Astrocyte of the cerebellum (primary cell): Measurements from ENCODE around the gene JPT1.
"Not testable (repeated sequence)": the region's sequence is repeated elsewhere in the genome, so short reads cannot be mapped to it uniquely, and the experiment has no call there.

Experiments
- DNase-seq: peaks from one replicate; pipeline ENCODE4 v3.0.0-alpha.2; 2011; ENCODE audit warnings: low read depth
- H3K4me3 ChIP-seq: 2 replicates; pipeline ENCODE4 v1.5.1; 2011; ENCODE audit warnings: mild to moderate bottlenecking, low read depth, low read length, moderate library complexity
- in situ Hi-C: cut with HindIII; loops from 2 replicates; pipeline ENCODE4 v1.10.0; 2017; ENCODE audit warnings: low sequenced_read_pairs
- TF ChIP-seq, protein P1 (sequence below): IDR thresholded peaks from 2 replicates; pipeline ENCODE4 v1.5.1; 2012; ENCODE audit warnings: low read length, low read depth, moderate library complexity, mild to moderate bottlenecking; ENCODE audit errors: missing control alignments

JPT1 gene

DNA sequence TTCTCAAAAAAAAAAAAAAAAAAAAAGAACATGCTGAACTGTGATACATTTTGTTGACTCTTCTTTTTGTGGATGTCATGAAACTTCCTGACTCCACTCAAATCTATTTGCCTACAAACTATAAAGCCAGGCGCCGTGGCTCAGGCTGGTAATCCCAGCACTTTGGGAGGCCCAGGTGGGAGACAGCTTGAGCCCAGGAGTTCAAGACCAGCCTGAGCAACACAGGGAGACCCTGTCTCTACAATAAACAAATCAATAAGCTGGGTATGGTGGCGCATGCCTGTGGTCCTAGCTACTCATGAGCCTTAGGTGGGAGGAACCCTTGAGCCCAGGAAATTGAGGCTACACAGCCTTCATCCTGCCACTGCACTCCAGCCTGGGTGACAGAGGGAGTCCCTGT is 21.3 kb downstream of the JPT1 start:
- in situ Hi-C loops: no loop called here
- TF ChIP-seq, protein P1, sequence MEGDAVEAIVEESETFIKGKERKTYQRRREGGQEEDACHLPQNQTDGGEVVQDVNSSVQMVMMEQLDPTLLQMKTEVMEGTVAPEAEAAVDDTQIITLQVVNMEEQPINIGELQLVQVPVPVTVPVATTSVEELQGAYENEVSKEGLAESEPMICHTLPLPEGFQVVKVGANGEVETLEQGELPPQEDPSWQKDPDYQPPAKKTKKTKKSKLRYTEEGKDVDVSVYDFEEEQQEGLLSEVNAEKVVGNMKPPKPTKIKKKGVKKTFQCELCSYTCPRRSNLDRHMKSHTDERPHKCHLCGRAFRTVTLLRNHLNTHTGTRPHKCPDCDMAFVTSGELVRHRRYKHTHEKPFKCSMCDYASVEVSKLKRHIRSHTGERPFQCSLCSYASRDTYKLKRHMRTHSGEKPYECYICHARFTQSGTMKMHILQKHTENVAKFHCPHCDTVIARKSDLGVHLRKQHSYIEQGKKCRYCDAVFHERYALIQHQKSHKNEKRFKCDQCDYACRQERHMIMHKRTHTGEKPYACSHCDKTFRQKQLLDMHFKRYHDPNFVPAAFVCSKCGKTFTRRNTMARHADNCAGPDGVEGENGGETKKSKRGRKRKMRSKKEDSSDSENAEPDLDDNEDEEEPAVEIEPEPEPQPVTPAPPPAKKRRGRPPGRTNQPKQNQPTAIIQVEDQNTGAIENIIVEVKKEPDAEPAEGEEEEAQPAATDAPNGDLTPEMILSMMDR: no peak
- no peak overlapping the region for H3K4me3 ChIP-seq
- DNase-seq: no peak

- peak overlapping the region; percentile 82 for H3K4me3 ChIP-seq
- in situ Hi-C loops, DNase-seq: not testable (repeated sequence)
Measured at GRCh38 chr17:75132018-75133000, 22.0 kb downstream of the JPT1 start.

GRCh38 chr17:75131278-75132017 is 22.9 kb downstream of the JPT1 start, which contains the start of gene NT5C:
Gene NT5C (minus strand): TSS chr17:75131742. CDS start chr17:75131707, 35 bp downstream.
- in situ Hi-C loops: no loop called here
- TF ChIP-seq, protein P1: peak; percentile 70
- peak; percentile 34 for DNase-seq
- peak within 1 kb of the TSS; percentile 82 for H3K4me3 ChIP-seq

- TF ChIP-seq, protein P1: peak; percentile 79
- in situ Hi-C loops: no loop called here
- peak overlapping the region; percentile 82 for H3K4me3 ChIP-seq
- DNase-seq: peak; percentile 40
Measured at GRCh38 chr17:75130632-75131277, 23.6 kb downstream of the JPT1 start.

DNA sequence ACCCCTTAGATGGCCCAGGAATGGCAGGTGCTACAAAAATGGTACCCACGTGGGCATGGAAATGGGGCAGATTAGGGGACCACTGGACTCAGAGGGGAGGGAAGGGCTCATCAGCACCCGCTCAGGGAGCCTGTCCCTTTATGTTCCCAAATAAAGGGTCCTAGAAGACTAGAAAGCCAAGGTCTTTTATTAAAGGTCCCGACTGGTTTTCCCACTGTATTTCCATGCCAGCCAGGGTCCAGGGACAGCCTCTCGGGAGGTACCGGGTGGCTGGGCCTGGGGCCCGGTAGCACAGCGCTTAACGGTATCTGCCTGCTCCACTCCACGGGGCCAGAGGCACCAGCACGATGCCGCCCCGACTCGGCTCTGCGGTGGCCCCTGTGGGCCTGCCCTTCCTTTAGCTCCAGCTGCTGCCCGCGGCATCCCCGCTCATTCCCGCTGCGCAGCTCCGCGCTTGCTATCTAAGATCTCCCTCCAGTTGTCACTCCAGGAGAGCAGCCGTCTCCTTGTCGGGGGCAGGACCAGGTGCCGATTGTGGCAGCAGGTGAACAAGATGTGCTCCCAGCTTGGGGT is 24.2 kb downstream of the JPT1 start:
- H3K4me3 ChIP-seq: peak overlapping the region; percentile 82
- TF ChIP-seq, protein P1: no peak
- DNase-seq: no peak
- in situ Hi-C loops: no loop called here

GRCh38 chr17:75129576-75129975 is 24.7 kb downstream of the JPT1 start:
- in situ Hi-C loops: no loop called here
- no peak for DNase-seq
- TF ChIP-seq, protein P1: no peak
- H3K4me3 ChIP-seq: no peak overlapping the region
